HepG2 (cell line): ENCODE data around the gene CTDSPL2. TPM values are rescaled to one million over a fixed set of nuclear protein-coding genes. Genes with fewer than 3 reads are reported as not detected.

ENCODE experiments used
- ATF1 ChIP-seq: IDR thresholded peaks from 2 replicates; pipeline ENCODE4 v1.6.1; 2016; ENCODE audit warnings: mild to moderate bottlenecking, control low read depth
- FOXK2 ChIP-seq: fragments of 450-650 bp; IDR thresholded peaks from 2 replicates; pipeline ENCODE4 v1.6.1; 2016
- KLF15 ChIP-seq: sonication (generic); formaldehyde crosslinking; IDR thresholded peaks from 2 replicates; pipeline ENCODE4 v1.8.1; 2023; ENCODE audit warnings: borderline replicate concordance, mild to moderate bottlenecking, inconsistent platforms, missing genetic modification reagents, mixed read lengths
- PCBP1 ChIP-seq: fragments of 200-400 bp; formaldehyde crosslinking; IDR thresholded peaks from 2 replicates; pipeline ENCODE4 v1.6.1; 2017; ENCODE audit warnings: mild to moderate bottlenecking, low read depth, low read length, borderline replicate concordance
- PHF5A ChIP-seq: IDR thresholded peaks from one replicate; pipeline ENCODE4 v1.6.1; 2018; ENCODE audit warnings: low read depth, missing genetic modification reagents; ENCODE audit not compliant: unreplicated experiment
- POLR2A ChIP-seq, 2 experiments: IDR thresholded peaks; 2 replicates each; pipeline ENCODE4 v1.6.1; 2011; ENCODE audit warnings: low read depth in 2 of 2, low read length in 2 of 2, mild to moderate bottlenecking in 1 of 2, moderate library complexity in 1 of 2; ENCODE audit not compliant: insufficient read depth in 1 of 2
- RBM39 ChIP-seq: fragments of 200-400 bp; formaldehyde crosslinking; IDR thresholded peaks from one replicate; pipeline ENCODE4 v1.6.1; 2018; ENCODE audit warnings: antibody characterized with exemption, mild to moderate bottlenecking, low read depth, low read length; ENCODE audit not compliant: poor library complexity, severe bottlenecking
- SALL1 ChIP-seq: sonication (generic); formaldehyde crosslinking; IDR thresholded peaks from 2 replicates; pipeline ENCODE4 v1.8.0; 2022; ENCODE audit warnings: mild to moderate bottlenecking, missing genetic modification reagents
- SIN3B ChIP-seq: fragments of 150-350 bp; IDR thresholded peaks from 2 replicates; pipeline ENCODE4 v1.6.1; 2014; ENCODE audit warnings: low read length
- SRSF9 ChIP-seq: fragments of 200-400 bp; formaldehyde crosslinking; IDR thresholded peaks from 2 replicates; pipeline ENCODE4 v1.6.1; 2018; ENCODE audit warnings: borderline replicate concordance, mild to moderate bottlenecking, low read depth, low read length; ENCODE audit not compliant: insufficient read depth, poor library complexity, severe bottlenecking
- TBP ChIP-seq: sonication (generic); formaldehyde crosslinking; IDR thresholded peaks from 2 replicates; pipeline ENCODE4 v1.5.0; 2020; ENCODE audit warnings: missing genetic modification reagents
- ZIK1 ChIP-seq: sonication (generic); formaldehyde crosslinking; IDR thresholded peaks from 2 replicates; pipeline ENCODE4 v1.5.0; 2020; ENCODE audit warnings: mild to moderate bottlenecking, low read depth, missing genetic modification reagents, borderline replicate concordance
- ZNF335 ChIP-seq: sonication (generic); formaldehyde crosslinking; IDR thresholded peaks from 2 replicates; pipeline ENCODE4 v1.4.0; 2020; ENCODE audit warnings: missing genetic modification reagents
- ZNF34 ChIP-seq: sonication (generic); formaldehyde crosslinking; IDR thresholded peaks from 2 replicates; pipeline ENCODE4 v1.4.0; 2020; ENCODE audit warnings: mild to moderate bottlenecking, missing genetic modification reagents, borderline replicate concordance
- polyA plus RNA-seq, 8 experiments: library from polyadenylated mRNA; depleted of rRNA in 3 of 8; stranded (reverse) in 7 of 8; unstranded in 1 of 8; fragments of >200 nt; fragmentation: Illumina TruSeq in 4 of 8; extraction: Trizol in 4 of 8; gene quantifications; 2 replicates each; pipeline versions ENCODE4 v1.2.1 to v1.2.3, GENCODE V29; 2011 to 2016; ENCODE audit warnings: low read depth in 4 of 8, missing spikeins in 1 of 8, mixed read lengths in 1 of 8; ENCODE audit not compliant: insufficient read depth in 1 of 8
- total RNA-seq, 5 experiments: library from RNA; depleted of rRNA; stranded (reverse); fragments of >200 nt; fragmentation: Illumina TruSeq; extraction: Trizol; gene quantifications; 2 replicates each; pipeline ENCODE4 v1.2.3, GENCODE V29; 2016; ENCODE audit warnings: low read depth in 1 of 5
- TF ChIP-seq, protein P1 (sequence below): sonication (generic); formaldehyde crosslinking; IDR thresholded peaks from 2 replicates; pipeline ENCODE4 v1.4.0; 2020; ENCODE audit warnings: missing genetic modification reagents
- TF ChIP-seq, protein P2 (sequence below): IDR thresholded peaks from 2 replicates; pipeline ENCODE4 v1.6.1; 2016; ENCODE audit warnings: mild to moderate bottlenecking
- TF ChIP-seq, protein P3 (sequence below): sonication (generic); IDR thresholded peaks from 2 replicates; pipeline ENCODE4 v1.6.1; 2016; ENCODE audit warnings: low read depth, borderline replicate concordance
- TF ChIP-seq, protein P4 (sequence below): fragments of 450-650 bp; IDR thresholded peaks from 2 replicates; pipeline ENCODE4 v1.6.1; 2016
- TF ChIP-seq, protein P5 (sequence below), 2 experiments: fragments of 450-650 bp in 1 of 2; sonication (generic) in 1 of 2; formaldehyde crosslinking; IDR thresholded peaks; 2 replicates each; pipeline versions ENCODE4 v1.5.0 to v1.8.0; 2020 to 2022; ENCODE audit warnings: mild to moderate bottlenecking in 1 of 2, missing genetic modification reagents in 1 of 2
- TF ChIP-seq, protein P6 (sequence below): sonication (generic); formaldehyde crosslinking; IDR thresholded peaks from 2 replicates; pipeline ENCODE4 v1.4.0; 2020; ENCODE audit warnings: mild to moderate bottlenecking, missing genetic modification reagents

Gene CTDSPL2
- total and polyA plus RNA-seq, 2 of the 13 experiments (the other 11 are each of a cell fraction or from before 2014, with no cell fraction given): 37.4 to 56.2 TPM

DNA sequence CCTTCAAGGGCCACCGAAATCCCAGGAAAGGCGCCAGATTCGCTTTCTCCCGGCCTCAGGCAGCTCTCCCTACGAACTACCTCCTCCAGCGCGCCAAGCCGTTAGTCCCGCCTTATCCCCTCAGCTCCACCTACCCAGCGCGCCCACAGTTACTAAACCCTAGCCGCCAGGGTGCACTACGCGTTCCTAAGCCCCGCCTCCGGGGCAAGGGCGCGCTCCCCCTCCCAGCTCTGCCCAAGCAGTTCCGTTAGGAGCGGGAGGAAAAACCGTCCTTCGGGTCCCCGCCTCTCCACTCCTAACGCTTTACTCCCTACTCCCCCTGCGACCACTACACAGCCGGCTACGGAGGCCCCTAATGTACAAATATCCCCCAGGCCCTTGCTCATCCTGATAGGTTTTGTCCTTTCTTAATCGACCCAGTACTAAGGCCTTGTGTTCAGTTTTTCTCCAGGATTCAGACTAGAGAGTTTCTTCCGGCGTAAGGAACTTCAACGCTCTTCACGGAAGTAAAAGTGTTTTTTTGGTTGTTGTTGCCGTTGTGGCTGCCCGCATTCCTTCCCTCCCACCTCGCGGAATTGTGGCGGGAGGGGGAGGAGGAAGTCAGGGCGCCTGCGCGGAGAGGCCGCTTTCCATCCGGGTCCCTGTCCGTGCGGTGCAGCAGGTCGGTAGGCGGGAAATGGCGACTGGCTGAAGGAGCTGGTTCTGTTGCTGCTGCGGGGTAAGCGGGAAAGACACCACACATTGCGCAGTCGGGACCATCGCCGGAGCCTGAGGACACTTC lies at the start of gene CTDSPL2 (continued):
- TF ChIP-seq ZNF34 (CRISPR knock-in tag): no peak
- peak; percentile 87 for TF ChIP-seq ZNF335 (CRISPR knock-in tag)
- TF ChIP-seq, protein P1, sequence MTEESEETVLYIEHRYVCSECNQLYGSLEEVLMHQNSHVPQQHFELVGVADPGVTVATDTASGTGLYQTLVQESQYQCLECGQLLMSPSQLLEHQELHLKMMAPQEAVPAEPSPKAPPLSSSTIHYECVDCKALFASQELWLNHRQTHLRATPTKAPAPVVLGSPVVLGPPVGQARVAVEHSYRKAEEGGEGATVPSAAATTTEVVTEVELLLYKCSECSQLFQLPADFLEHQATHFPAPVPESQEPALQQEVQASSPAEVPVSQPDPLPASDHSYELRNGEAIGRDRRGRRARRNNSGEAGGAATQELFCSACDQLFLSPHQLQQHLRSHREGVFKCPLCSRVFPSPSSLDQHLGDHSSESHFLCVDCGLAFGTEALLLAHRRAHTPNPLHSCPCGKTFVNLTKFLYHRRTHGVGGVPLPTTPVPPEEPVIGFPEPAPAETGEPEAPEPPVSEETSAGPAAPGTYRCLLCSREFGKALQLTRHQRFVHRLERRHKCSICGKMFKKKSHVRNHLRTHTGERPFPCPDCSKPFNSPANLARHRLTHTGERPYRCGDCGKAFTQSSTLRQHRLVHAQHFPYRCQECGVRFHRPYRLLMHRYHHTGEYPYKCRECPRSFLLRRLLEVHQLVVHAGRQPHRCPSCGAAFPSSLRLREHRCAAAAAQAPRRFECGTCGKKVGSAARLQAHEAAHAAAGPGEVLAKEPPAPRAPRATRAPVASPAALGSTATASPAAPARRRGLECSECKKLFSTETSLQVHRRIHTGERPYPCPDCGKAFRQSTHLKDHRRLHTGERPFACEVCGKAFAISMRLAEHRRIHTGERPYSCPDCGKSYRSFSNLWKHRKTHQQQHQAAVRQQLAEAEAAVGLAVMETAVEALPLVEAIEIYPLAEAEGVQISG (CRISPR knock-in tag): peak; percentile 77
- TF ChIP-seq, protein P2, sequence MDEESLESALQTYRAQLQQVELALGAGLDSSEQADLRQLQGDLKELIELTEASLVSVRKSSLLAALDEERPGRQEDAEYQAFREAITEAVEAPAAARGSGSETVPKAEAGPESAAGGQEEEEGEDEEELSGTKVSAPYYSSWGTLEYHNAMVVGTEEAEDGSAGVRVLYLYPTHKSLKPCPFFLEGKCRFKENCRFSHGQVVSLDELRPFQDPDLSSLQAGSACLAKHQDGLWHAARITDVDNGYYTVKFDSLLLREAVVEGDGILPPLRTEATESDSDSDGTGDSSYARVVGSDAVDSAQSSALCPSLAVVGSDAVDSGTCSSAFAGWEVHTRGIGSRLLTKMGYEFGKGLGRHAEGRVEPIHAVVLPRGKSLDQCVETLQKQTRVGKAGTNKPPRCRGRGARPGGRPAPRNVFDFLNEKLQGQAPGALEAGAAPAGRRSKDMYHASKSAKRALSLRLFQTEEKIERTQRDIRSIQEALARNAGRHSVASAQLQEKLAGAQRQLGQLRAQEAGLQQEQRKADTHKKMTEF (CRISPR knock-in tag): peak; percentile 52
- peak; percentile 90 to 94 for TF ChIP-seq POLR2A (IDR thresholded peaks at IDR 0.05; ENCODE audit: insufficient read depth in 1 of 2, low read depth in 2 of 2, low read length in 2 of 2)
- TF ChIP-seq, protein P3, sequence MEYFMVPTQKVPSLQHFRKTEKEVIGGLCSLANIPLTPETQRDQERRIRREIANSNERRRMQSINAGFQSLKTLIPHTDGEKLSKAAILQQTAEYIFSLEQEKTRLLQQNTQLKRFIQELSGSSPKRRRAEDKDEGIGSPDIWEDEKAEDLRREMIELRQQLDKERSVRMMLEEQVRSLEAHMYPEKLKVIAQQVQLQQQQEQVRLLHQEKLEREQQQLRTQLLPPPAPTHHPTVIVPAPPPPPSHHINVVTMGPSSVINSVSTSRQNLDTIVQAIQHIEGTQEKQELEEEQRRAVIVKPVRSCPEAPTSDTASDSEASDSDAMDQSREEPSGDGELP: peak; percentile 14; the same call in 1 of the 2 replicates
- TF ChIP-seq TBP (CRISPR knock-in tag): no peak
- TF ChIP-seq, protein P4, sequence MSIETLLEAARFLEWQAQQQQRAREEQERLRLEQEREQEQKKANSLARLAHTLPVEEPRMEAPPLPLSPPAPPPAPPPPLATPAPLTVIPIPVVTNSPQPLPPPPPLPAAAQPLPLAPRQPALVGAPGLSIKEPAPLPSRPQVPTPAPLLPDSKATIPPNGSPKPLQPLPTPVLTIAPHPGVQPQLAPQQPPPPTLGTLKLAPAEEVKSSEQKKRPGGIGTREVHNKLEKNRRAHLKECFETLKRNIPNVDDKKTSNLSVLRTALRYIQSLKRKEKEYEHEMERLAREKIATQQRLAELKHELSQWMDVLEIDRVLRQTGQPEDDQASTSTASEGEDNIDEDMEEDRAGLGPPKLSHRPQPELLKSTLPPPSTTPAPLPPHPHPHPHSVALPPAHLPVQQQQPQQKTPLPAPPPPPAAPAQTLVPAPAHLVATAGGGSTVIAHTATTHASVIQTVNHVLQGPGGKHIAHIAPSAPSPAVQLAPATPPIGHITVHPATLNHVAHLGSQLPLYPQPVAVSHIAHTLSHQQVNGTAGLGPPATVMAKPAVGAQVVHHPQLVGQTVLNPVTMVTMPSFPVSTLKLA: peak; percentile 26; the same call in 1 of the 2 replicates
- TF ChIP-seq SIN3B: peak; percentile 28; the same call in 1 of the 2 replicates
- TF ChIP-seq RBM39: peak; percentile 83
- no peak for TF ChIP-seq PHF5A
- TF ChIP-seq ZIK1 (CRISPR knock-in tag): 0 out of 2 replicates have a peak, but pooled peaks have one; percentile 73
- peak; percentile 29; the same call in 1 of the 2 replicates for TF ChIP-seq ATF1
- peak; percentile 82 for TF ChIP-seq FOXK2
- peak; percentile 44; the same call in 1 of the 2 replicates for TF ChIP-seq SALL1 (CRISPR knock-in tag)
- TF ChIP-seq, protein P5, sequence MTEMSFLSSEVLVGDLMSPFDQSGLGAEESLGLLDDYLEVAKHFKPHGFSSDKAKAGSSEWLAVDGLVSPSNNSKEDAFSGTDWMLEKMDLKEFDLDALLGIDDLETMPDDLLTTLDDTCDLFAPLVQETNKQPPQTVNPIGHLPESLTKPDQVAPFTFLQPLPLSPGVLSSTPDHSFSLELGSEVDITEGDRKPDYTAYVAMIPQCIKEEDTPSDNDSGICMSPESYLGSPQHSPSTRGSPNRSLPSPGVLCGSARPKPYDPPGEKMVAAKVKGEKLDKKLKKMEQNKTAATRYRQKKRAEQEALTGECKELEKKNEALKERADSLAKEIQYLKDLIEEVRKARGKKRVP (CRISPR knock-in tag; IDR thresholded peaks at IDR 0.05): 0 out of 4 replicates have a peak, but pooled peaks of 1 of the 2 experiments have one; percentile 17
- TF ChIP-seq, protein P6, sequence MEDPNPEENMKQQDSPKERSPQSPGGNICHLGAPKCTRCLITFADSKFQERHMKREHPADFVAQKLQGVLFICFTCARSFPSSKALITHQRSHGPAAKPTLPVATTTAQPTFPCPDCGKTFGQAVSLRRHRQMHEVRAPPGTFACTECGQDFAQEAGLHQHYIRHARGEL: no peak
- TF ChIP-seq KLF15 (CRISPR knock-in tag): peak; percentile 30; the same call in 1 of the 2 replicates
- no peak for TF ChIP-seq SRSF9
- 0 out of 2 replicates have a peak, but pooled peaks have one; percentile 65 for TF ChIP-seq PCBP1
